Measurements from ENCODE around the gene NELL2.

DNA sequence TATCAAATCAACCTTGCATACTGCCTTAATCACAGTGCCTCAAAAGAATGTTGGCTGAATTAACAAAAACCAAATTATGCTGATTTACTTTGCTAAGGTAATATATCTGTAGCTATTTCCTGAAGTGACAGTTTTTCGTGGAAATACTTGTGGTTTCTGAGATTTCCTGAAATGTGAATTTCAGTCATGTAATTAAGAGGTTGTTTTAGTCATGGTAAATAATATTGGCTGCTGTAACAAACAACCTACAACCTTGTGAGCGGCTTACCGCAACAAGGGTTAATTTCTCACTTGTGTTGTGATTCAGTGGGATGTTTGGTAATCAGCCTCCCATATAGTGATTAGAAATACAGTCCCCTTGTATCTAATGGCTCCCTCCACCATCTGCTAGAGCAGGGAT lies 387.9 kb downstream of the NELL2 start:
- TF ChIP-seq, protein P1, sequence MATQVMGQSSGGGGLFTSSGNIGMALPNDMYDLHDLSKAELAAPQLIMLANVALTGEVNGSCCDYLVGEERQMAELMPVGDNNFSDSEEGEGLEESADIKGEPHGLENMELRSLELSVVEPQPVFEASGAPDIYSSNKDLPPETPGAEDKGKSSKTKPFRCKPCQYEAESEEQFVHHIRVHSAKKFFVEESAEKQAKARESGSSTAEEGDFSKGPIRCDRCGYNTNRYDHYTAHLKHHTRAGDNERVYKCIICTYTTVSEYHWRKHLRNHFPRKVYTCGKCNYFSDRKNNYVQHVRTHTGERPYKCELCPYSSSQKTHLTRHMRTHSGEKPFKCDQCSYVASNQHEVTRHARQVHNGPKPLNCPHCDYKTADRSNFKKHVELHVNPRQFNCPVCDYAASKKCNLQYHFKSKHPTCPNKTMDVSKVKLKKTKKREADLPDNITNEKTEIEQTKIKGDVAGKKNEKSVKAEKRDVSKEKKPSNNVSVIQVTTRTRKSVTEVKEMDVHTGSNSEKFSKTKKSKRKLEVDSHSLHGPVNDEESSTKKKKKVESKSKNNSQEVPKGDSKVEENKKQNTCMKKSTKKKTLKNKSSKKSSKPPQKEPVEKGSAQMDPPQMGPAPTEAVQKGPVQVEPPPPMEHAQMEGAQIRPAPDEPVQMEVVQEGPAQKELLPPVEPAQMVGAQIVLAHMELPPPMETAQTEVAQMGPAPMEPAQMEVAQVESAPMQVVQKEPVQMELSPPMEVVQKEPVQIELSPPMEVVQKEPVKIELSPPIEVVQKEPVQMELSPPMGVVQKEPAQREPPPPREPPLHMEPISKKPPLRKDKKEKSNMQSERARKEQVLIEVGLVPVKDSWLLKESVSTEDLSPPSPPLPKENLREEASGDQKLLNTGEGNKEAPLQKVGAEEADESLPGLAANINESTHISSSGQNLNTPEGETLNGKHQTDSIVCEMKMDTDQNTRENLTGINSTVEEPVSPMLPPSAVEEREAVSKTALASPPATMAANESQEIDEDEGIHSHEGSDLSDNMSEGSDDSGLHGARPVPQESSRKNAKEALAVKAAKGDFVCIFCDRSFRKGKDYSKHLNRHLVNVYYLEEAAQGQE (IDR thresholded peaks at IDR 0.05; ENCODE audit: insufficient replicate concordance, low read depth), result no peak
- TF ChIP-seq, protein P2, sequence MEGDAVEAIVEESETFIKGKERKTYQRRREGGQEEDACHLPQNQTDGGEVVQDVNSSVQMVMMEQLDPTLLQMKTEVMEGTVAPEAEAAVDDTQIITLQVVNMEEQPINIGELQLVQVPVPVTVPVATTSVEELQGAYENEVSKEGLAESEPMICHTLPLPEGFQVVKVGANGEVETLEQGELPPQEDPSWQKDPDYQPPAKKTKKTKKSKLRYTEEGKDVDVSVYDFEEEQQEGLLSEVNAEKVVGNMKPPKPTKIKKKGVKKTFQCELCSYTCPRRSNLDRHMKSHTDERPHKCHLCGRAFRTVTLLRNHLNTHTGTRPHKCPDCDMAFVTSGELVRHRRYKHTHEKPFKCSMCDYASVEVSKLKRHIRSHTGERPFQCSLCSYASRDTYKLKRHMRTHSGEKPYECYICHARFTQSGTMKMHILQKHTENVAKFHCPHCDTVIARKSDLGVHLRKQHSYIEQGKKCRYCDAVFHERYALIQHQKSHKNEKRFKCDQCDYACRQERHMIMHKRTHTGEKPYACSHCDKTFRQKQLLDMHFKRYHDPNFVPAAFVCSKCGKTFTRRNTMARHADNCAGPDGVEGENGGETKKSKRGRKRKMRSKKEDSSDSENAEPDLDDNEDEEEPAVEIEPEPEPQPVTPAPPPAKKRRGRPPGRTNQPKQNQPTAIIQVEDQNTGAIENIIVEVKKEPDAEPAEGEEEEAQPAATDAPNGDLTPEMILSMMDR (IDR thresholded peaks at IDR 0.05; ENCODE audit: insufficient read depth, low read length), result no peak
- no peak for TF ChIP-seq POLR2AphosphoS5 (IDR thresholded peaks at IDR 0.05; ENCODE audit: low read depth)
